AG04450 (cell line): Measurements from ENCODE around the gene PRR5L. TPM values are rescaled to one million over a fixed set of nuclear protein-coding genes. Genes with fewer than 3 reads are reported as not detected.

Experiments used
- CTCF ChIA-PET: fragments of 300-600, 350-600 bp; formaldehyde crosslinking; extraction: SDS; loops from one replicate; lab custom pipeline; 2022; ENCODE audit warnings: antibody characterized with exemption, inconsistent platforms; lab: Charles Lee
- POLR2A ChIA-PET: fragments of 350-600 bp; formaldehyde crosslinking; extraction: SDS; loops from one replicate; lab custom pipeline; 2021; ENCODE audit warnings: antibody characterized with exemption, inconsistent platforms; lab: Yijun Ruan, JAX
- DNase-seq: peaks from one replicate; pipeline ENCODE4 v3.0.0-alpha.2; 2011; ENCODE audit warnings: low read depth, low spot score
- H3K27ac ChIP-seq: one replicate; pipeline ENCODE4 v1.5.1; 2012; ENCODE audit warnings: low read depth, low read length, control low read depth
- H3K27me3 ChIP-seq: one replicate; pipeline ENCODE4 v1.6.0; 2012; ENCODE audit warnings: low read length; ENCODE audit not compliant: control insufficient read depth, insufficient read depth
- H3K4me3 ChIP-seq: 2 replicates; pipeline ENCODE4 v1.5.1; 2011; ENCODE audit warnings: mild to moderate bottlenecking, low read depth, low read length, control low read depth
- H3K9me3 ChIP-seq: 2 replicates; pipeline ENCODE4 v1.5.1; 2012; ENCODE audit warnings: low read length; ENCODE audit not compliant: control insufficient read depth, insufficient read depth
- polyA plus RNA-seq: library from polyadenylated mRNA; depleted of rRNA; stranded (reverse); fragments of >200 nt; gene quantifications from 2 replicates; pipeline ENCODE4 v1.2.3, GENCODE V29; 2011
- TF ChIP-seq, protein P1 (sequence below): IDR thresholded peaks from 2 replicates; pipeline ENCODE4 v1.5.1; 2011; ENCODE audit warnings: low read depth, low read length, control low read depth, inconsistent platforms

Gene PRR5L
- polyA plus RNA-seq, 1 experiment, result 3.4 TPM

DNA sequence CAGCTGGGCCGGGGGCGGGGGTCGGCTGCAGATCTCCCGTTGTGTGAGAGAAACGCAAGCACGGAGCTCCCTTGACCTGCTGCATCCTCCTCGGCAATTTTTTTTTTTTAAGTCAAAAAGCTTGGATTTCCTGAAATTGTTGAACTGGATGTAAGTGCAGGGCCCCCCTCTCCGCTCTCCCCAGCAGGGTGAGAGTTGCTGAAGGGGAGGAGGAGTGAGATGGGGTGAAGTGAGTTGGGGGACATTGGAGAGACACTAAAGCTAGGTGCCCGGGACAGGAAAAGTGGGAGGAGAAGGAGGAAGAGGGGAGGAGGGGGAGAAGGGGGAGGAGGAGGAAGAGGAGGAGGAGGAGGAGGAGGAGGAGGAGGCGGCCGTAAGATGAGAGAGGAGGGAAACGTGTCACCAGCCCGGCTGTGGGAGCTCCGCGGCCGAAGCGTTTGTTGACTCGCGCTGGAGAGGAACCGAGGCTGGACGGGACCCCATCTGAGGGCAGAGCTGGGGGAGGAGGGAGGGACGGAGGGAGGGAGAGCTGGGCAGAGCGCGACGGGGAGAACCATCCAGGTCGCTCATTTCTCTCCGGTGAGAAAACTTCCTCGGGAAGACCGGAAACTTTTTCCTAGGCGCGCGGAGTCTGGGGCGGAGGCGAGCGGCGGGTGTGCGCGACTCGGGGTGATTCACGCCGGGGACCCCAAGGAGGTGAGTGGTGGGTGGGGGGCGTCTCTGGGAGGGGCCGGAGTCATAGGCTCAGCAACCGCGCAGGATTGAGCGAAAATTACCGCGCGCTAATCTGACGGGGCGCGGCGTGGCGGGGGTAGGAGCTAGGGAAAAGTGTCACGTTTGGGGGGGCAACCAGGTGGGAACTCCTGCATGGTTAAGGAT is 80.2 kb downstream of the PRR5L start:
- peak overlapping the region; percentile 70 for H3K4me3 ChIP-seq
- POLR2A ChIA-PET, result interaction anchor here (0.6 to 1.2 kb wide), 4 partner anchors 51 to 134 kb away, joined by 3 to 5 read pairs (median 3); partner anchors contain the start of gene TRAF6
- CTCF ChIA-PET, result interaction anchor here (0.6 to 3.4 kb wide), 14 partner anchors 12 to 937 kb away, joined by 3 to 34 read pairs (median 5); no protein-coding TSS in a partner anchor
- TF ChIP-seq, protein P1, sequence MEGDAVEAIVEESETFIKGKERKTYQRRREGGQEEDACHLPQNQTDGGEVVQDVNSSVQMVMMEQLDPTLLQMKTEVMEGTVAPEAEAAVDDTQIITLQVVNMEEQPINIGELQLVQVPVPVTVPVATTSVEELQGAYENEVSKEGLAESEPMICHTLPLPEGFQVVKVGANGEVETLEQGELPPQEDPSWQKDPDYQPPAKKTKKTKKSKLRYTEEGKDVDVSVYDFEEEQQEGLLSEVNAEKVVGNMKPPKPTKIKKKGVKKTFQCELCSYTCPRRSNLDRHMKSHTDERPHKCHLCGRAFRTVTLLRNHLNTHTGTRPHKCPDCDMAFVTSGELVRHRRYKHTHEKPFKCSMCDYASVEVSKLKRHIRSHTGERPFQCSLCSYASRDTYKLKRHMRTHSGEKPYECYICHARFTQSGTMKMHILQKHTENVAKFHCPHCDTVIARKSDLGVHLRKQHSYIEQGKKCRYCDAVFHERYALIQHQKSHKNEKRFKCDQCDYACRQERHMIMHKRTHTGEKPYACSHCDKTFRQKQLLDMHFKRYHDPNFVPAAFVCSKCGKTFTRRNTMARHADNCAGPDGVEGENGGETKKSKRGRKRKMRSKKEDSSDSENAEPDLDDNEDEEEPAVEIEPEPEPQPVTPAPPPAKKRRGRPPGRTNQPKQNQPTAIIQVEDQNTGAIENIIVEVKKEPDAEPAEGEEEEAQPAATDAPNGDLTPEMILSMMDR, result no peak
- no peak overlapping the region for H3K27ac ChIP-seq
- no peaks in the 10 kb centered on the region; the same call in 1 of the 2 replicates for H3K9me3 ChIP-seq
- no peaks in the 10 kb centered on the region for H3K27me3 ChIP-seq
- no peak for DNase-seq

DNA sequence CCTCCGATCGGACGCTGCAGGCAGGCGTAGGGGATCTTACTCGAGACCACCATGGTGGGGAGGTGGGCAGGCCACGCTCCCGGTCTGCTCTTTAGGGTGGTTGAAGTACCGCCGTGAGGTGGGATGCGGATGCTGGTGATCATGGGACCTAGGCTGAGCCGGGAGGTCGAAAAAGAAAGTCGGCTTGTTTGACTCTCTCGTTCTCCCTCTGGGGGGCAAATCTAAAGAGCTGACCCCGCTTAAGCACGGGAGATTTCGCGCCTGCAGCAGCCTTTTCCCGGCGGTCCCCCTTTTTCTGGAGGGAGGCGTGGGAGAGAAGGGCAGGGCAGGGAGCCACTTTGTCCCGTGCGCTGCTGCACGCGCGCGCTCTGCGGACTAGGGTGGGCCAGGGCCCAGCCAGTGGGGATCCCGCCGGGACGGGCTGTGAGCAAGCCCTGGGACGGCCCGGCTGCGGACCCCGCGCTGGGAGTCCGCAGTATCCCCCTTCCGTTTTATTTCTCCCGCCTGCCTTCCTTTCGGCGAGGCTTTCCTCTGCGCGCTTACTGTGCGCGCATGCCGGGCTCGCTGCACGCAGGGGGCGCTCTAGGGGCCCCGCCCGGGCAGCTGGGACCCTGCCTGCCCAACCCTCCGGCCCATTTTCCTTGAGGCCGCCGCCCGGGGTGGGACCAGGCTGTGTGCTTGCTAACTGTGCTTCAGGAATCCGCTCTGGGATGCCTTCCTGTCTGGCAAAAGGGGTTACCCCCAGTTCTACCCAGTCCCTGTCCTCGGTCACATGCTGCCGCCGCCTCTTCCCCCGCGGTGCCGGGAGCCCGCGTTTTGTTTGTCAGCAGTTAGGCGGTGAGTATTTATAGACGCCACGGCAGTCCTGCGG is 81.0 kb downstream of the PRR5L start:
- H3K27me3 ChIP-seq, result no peaks in the 10 kb centered on the region
- H3K27ac ChIP-seq, result no peak overlapping the region
- ChIA-PET CTCF (interaction anchor here (0.7 to 3.4 kb wide), 14 partner anchors 11 to 766 kb away, joined by 3 to 34 read pairs (median 4); no protein-coding TSS in a partner anchor), POLR2A (interaction anchor here (1.0 kb wide), 1 partner anchor 133 kb away, joined by 3 read pairs; the partner anchor contains the start of gene TRAF6)
- TF ChIP-seq, protein P1, result peak; percentile 73
- no peak for DNase-seq
- H3K9me3 ChIP-seq, result no peaks in the 10 kb centered on the region; the same call in 1 of the 2 replicates
- peak overlapping the region; percentile 70 for H3K4me3 ChIP-seq

DNA sequence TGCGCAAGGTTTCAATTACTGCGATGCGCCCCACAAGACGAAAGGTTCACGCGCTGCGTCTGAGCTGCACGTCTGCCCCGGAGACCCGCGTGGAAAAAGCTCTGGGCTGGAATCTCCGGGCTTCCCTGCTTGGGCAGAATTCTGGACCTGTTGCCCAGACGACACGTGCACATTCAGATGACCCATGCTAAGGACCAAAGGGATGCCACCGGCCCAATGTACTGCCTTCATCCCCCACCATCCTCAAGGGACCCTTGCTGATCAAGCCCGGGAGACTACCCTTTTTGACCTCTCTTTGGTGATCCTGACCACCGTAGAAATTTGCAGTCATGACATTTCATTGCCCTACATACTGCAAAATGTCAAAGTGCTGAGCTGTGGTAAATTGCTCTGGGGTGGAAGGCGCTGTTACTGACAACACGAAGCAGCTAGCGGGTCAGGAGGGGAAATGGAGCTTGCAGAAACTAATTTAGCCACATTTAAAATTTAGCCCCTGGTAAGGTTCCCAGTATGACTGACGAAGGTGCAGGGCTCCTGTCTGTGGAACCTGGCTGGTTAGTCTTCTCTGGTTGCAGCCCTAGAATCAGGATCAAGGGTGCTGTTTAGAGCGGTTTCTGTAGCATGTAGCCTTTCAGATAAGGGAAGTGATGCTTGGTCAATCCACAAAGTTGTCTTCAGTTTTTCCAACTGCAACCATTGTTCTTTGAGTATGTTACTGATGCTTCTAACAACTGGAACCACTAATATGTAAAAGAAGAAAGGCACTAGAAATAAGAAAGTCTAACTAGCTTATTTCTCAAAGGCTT is 81.9 kb downstream of the PRR5L start:
- DNase-seq, result no peak
- Histone ChIP-seq H3K27me3 (no peaks in the 10 kb centered on the region), H3K4me3 (peak overlapping the region; percentile 70), H3K27ac (no peak overlapping the region), H3K9me3 (no peaks in the 10 kb centered on the region; the same call in 1 of the 2 replicates)
- TF ChIP-seq, protein P1, result no peak
- ChIA-PET POLR2A (no interaction called here), CTCF (interaction anchor here (0.7 to 3.4 kb wide), 10 partner anchors 10 to 334 kb away, joined by 3 to 34 read pairs (median 4); no protein-coding TSS in a partner anchor)

DNA sequence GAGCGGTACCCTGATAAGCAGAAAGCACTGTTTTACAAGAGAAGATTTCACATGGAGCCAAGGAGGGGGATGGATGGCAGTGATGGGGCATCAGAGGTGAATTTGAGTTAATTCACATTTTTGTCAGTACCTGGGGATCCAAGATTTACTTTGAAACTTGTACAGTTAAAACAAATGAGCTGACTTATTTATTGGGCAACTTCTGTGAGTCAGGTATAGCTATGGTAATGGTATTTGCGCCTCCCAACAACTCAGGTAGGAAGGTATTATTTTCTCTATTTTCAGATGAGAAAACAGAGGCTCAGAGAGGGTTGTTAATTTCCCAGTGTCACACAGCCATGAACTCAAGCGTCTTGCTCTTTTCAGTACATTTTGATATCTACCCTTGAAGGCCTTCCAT is 83.6 kb downstream of the PRR5L start:
- Histone ChIP-seq H3K27me3 (no peaks in the 10 kb centered on the region), H3K4me3 (no peak overlapping the region), H3K9me3 (no peaks in the 10 kb centered on the region; the same call in 1 of the 2 replicates), H3K27ac (no peak overlapping the region)
- DNase-seq, result no peak
- ChIA-PET CTCF (interaction anchor here (1.4 kb wide), 1 partner anchor 113 kb away, joined by 3 read pairs; no protein-coding TSS in a partner anchor), POLR2A (no interaction called here)
- TF ChIP-seq, protein P1, result no peak
